ENCODE data around the gene SETD5.

DNA sequence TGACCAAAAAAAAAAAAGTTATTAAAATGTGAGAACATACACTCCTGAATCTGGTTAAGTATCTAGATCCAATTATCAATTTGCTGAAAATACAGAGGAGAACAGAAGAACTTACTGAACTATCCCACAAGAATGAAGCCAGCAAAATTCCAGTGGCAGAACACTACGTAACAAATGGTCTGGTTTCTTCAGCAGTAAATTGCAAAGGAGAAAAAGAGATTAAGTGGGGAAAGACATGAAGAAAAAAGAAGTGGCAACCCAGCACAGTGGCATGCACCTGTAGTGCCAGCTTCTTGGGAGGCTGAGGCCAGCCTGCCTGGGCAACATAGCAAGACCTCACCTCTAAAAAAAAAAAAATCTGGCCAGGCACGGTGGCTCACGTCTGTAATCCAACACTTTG lies 94.1 kb downstream of the SETD5 start:
- TF ChIP-seq, protein P1, sequence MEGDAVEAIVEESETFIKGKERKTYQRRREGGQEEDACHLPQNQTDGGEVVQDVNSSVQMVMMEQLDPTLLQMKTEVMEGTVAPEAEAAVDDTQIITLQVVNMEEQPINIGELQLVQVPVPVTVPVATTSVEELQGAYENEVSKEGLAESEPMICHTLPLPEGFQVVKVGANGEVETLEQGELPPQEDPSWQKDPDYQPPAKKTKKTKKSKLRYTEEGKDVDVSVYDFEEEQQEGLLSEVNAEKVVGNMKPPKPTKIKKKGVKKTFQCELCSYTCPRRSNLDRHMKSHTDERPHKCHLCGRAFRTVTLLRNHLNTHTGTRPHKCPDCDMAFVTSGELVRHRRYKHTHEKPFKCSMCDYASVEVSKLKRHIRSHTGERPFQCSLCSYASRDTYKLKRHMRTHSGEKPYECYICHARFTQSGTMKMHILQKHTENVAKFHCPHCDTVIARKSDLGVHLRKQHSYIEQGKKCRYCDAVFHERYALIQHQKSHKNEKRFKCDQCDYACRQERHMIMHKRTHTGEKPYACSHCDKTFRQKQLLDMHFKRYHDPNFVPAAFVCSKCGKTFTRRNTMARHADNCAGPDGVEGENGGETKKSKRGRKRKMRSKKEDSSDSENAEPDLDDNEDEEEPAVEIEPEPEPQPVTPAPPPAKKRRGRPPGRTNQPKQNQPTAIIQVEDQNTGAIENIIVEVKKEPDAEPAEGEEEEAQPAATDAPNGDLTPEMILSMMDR (conservative IDR thresholded peaks at IDR 0.05 in 1 of 2, IDR thresholded peaks at IDR 0.05 in 1 of 2; ENCODE audit: low read depth in 1 of 2, low read length in 2 of 2), result no peak
- TF ChIP-seq EZH2 (IDR thresholded peaks at IDR 0.05; ENCODE audit: low read length, missing control alignments), result no peak

Measured in fibroblast of lung (primary cell).